GM19452 (cell line): Measurements from ENCODE around the gene MBOAT7.

ENCODE experiments used
- ATAC-seq: cut with Tn5 transposase; IDR thresholded peaks from one replicate; pipeline ENCODE4 v1.9.1; 2021; ENCODE audit not compliant: unreplicated experiment

MBOAT7 gene

DNA sequence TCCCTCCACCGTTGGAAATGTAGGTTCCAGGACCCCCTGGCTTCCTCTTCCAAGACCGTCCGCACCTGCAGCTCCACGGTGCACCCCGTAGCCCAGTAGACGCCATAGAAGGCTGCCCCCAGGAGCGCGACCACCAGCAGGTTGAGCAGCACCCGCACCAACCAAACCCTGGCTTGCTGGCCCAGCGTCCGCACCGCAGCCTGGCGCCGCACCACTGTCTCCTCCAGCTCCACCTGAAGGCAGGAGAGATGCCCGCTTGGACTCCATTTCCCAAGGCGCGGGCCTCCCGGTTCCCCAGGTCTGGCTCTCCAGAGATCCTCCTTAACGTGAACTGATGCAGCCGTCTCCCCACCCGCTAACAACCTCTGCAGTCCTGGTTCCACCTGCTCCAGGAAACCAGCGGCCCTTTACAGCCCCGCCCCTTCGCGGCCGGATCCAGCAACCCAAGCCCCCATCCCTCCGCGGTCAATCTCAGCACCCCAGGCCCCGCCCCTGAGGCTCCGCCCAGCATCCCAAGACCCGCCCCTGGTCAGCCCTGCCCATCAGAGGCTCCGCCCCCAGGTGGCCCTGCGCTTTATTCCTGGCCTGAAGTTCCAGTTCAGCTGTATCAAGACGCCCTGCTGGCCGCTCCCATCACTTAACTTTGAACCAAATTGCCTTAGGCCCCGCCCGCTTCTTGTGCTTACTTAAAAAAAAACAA is 24.9 kb downstream of the MBOAT7 start:
- ATAC-seq: no peak

DNA sequence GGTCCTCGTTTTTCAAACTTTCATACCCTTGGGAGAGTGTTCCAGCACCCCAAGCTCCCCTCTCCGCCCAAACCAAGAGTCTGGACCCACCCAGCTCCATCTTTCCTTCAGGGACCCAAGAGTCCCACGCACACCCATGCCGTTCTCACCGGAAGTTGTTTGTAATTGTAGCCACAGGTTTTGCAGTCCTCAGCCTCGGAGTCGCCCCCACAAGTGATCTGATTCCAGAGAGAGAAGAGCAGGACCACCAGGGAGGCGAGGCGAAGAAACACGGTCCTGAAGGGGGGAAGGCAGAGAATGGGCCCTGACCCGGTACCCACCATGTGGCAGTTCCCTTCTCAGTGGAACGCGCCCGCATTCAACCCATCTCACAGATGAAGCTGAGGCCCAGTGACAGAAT is 26.5 kb downstream of the MBOAT7 start:
- no peak for ATAC-seq

DNA sequence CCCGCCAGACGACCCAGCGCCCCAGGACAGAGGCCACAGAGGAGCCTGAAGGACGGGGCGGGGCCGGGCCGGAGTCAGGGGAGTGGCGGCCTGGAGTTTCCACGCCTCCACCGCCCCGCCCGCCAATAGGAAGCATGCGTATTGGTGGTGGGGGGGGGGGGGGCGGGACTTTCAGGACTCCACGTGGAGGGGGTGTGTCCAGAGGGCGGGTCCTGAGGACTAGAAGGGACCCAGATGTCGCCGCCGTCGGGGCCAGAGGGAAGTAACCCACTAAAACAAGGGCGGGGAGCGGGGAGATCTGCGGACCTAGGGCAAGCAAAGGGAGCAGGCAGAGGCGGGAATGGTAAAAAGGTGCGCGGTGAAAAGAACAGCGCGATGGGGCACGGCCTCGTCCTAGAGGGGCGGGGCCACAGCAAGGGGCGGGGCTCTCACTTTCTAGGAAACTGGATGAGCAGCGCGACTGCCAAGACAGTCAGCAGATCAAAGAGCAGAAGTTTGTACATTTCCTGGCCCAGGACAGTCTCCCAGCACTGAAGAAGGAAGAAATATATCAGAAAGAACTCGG is 27.1 kb downstream of the MBOAT7 start:
- ATAC-seq: no peak

DNA sequence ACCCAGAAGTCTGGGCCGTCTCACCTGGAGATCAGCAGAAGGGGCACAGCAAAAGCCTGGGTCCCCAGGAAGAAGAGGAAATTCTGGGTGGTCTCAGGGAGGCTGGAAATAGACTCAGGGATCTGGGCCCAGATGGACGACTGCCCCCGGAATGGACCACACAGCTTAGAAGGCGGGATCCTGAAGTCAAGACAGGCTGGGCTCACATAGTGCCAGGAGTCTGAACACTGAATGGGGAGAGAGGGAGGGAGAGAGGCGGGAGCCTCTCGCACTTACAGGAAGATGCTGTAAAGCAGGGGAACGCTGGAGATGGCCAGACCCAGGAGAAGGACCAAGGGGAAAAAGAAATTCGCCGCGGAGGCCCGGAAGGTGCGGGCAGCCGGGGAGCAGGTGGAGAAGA is 28.5 kb downstream of the MBOAT7 start:
- ATAC-seq: no peak

DNA sequence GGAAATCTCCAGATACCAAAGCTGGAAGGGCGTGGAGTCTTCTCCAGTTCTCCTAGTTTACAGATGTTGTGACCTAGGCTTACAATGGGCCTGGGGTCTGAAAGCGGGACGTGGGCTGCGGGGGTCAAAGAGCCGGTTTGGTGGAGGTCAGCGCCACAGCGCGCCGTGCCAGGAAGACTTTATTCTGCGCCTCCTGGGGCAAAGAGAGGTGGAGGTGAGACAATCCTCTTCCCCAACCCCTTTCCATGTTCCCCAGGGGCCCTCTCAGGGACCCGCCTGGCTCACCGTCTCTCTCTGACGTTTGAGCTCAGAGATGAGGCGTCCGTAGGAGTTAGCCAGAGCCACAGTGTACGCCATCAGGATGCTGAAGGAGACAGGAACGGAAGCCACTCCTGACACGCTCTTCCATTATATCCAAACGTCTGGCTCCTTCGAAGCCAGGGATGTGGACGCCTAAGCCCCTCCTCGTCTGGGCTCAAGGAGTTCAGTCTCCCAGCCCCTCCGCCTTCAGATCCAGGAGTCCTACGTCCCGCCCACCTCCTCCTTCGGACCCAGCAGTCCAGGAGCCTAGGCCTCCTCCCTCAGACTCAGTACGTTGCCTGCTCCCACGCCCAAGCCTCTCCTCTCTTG is 29.1 kb downstream of the MBOAT7 start:
- ATAC-seq: no peak

DNA sequence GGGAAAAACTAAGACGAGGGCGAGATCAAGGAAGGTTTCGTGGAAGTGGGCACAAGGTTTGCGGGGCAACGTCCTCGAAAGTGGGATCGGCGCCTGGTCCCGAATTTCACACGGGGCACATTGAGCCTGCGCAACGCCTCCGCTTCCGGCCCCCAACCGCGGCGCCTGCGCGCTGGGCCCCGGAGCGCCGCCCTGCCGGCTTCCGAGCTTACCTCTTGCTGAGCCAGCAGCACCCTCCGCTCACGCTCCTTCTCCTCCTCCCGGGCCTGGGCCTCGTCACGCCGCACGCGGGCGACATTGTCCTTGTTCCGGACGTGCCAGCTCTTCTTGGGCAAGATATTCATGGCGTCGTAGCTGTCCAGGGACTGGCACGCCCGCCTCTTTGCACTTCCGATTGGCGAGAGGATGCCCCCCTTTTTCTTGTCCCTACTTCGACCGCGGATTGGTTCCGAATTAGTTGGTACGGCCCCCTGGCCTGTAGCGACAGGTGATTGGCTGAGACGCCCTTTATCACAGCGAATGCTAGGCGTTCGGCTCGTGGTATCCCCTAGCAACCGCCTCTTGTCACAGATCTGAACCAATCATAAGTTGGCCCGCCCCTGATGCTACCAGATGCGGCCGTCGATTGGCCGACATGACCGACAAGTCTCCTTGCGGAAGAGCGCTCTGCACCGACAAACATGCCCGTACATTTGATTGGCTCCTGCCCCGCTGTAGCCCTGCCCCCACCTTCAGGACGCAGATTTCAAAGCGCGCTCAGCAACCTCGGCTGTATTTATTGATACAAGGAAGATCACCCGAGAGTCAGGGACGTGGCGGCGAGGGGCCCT is 29.8 kb downstream of the MBOAT7 start, which contains the start of gene LENG1:
Gene LENG1 (minus strand): TSS at position 370 of the 830 bp plus-strand sequence. CDS start 26 bp downstream, at position 344.
- ATAC-seq: peak; percentile 87

DNA sequence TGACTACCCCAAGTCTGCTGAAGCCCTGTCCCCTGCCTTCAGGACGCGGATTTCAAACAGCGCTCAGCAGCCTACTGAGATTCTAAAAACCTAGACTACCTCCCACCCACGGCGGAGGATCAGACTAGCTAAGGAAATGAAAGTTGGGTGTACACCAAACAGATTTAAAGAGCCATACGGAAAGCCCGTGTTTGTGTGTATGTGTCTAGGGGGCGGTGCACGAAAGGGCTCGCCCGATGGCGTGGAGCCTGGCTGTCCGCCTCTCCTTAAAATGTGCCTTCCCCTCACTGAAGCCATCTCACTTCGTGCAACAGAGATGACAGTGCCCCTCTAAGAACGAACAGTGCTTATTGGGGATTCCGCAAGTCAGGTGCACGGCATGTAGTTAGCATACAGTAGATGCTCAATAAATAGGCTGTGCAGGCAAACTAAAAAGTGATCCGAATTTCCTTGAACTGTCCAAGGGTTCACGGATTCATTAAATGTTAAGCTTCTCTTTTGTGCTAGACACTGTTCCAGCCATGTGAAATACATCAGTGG is 30.5 kb downstream of the MBOAT7 start:
- no peak for ATAC-seq

DNA sequence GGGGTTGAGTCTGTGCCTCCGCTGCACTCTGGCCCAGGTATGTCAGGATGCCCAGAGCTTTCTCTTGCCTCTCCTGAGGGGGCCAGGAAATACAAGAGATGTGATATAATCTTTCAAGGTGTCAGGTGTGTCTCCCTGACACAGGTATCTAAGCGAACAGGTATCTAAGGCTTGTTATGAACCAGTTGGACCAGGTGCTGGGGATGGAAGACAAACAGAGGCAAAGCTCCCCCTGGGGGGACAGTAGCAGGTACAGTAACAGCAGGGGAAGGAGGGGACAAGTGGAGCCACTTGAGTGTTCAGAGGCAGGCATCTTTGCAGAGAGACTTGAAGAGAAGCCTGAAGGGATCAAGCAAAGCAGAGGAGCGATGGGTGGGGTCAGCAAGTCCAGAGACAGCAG is 32.4 kb downstream of the MBOAT7 start:
- ATAC-seq: no peak

DNA sequence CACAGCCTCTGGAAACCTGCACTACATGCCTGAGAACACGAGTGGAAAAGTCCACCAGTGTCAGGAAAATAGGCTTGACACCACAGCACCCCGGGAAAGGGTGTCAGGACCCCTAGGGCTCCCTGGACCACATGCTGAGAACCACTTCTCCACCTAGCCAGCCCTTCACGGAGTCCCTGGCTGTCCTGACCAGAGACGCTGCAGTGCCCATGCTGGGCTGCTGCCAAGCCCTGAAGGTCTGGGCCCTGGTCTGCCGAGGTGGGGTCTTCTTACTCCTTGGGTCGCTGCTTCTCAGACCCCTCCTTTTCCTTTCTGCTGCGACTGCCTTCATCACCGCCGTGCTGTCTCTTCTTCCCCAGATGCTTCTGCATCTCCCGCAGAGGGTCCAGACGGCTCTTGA is 32.9 kb downstream of the MBOAT7 start:
- no peak for ATAC-seq

DNA sequence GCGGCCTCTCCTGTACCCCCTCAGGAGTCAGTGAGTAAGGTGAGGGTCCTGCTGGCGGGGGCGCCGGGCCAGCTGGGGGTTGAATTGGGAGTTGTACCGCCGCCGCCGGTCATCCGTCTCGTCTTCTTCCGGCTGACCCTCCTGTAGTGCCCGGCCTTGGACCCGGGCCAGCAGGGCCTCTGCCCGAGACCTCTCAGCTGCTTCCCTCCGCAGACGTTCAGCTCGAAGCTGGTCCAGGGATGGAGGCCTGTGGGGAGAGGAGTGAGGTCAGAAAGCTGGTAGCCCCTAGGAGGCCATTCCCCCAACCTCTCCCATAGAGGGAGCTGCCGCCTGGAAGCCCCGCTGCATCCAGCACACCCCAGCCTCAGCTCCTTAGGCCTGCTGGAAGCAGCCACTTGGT is 33.7 kb downstream of the MBOAT7 start:
- no peak for ATAC-seq

DNA sequence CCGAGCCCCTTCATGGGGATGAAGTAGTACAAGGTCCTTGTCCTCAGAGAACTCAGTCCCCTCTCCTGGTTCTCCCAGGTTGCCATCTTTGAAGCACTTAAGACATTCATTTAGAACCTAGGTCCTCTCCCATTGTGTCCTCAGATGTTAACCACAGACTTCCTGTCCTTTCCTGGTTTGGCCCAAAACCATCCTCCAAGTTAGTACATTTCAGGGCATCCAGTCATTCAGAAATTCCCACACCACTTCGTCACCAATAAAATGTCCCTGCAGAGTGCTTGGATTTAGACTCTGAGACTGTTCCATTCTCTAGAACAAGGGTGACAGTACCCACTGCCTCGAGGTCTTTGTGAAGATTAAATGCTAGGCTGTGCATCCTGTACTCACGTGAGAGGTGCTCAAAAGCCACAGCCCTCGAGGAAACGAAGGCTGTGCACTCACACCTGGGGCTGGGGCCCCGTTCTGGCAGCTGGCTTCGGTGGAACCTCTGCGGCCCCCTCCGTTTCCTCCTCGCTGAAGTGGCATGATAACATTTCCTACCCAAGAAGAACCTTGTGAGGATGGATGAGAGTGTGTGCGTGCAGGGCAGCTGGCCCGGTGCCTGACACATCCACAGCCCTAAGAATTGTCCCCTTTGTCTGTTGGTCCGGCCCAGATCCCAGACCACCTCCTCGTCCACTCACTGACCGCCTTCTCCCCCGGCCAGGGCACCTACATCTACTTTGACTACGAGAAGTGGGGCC is 34.6 kb downstream of the MBOAT7 start:
- no peak for ATAC-seq

DNA sequence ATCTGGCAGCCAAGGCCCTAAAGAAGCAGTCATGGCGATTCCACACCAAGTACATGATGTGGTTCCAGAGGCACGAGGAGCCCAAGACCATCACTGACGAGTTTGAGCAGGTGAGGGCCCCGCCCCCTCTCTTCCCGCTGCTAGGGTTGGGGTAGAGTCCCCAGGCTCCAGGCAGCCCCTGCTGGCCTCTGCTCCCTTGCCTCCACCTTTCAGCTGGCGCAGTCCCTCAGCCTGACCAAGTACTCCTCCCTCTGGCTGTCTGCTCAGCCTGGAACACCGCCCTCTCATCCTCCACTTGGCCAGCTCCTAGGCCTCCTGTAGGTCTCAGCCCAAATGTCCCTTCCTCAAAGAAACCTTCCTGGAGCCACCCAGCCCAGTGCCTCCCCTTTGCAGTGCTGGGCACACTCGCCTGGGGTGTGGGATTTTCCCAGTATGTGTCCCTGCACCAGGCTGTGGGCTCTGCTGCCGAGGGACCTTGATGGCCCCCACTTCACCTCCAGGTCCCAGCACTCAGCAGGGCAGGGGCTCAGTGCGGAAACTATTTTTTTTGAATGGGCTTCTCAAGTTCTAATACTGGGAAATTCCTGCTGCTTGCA is 35.6 kb downstream of the MBOAT7 start:
- ATAC-seq: no peak

DNA sequence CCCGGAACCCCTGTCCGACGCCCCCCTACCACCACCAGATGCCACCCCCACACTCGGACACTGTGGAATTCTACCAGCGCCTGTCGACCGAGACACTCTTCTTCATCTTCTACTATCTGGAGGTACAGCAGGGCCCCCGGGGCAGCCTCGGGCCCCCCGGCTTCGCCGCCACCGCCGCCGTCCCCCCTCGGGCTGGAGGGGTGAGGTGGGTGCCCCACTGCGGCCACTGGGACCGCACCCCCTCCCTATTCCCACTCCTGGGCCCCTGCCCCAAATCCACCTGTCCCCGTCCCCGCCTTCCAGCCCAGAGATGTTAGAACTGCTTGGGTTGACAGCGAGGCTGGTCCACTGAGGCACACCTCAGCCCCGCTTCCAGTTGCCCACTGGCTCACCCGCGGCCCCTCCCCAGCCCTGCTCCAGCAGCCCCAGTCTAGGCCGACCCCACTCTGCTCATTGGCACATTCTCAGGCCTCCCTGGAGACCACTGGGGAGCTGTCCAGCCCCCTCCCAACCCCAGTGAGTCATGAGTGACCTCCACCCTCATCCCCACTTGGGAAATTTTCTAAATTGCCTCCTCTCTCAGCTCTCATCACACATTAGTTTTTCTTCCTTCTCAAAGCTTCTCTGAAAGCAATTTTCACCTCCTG is 36.4 kb downstream of the MBOAT7 start:
- ATAC-seq: no peak

DNA sequence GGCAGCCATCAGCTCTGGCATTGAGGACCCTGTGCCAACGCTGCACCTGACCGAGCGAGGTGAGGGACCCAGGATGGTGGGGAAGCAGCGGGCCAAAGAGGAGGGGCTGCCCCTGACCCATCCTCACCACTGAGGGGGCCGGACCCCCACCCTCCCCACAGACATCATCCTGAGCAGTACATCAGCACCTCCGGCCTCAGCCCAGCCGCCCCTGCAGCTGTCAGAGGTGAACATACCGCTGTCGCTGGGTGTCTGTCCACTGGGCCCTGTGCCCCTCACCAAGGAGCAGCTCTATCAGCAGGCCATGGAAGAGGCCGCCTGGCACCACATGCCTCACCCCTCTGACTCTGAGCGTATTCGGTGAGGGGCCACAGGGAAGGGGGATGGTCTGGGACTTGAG is 37.1 kb downstream of the MBOAT7 start:
- ATAC-seq: no peak

DNA sequence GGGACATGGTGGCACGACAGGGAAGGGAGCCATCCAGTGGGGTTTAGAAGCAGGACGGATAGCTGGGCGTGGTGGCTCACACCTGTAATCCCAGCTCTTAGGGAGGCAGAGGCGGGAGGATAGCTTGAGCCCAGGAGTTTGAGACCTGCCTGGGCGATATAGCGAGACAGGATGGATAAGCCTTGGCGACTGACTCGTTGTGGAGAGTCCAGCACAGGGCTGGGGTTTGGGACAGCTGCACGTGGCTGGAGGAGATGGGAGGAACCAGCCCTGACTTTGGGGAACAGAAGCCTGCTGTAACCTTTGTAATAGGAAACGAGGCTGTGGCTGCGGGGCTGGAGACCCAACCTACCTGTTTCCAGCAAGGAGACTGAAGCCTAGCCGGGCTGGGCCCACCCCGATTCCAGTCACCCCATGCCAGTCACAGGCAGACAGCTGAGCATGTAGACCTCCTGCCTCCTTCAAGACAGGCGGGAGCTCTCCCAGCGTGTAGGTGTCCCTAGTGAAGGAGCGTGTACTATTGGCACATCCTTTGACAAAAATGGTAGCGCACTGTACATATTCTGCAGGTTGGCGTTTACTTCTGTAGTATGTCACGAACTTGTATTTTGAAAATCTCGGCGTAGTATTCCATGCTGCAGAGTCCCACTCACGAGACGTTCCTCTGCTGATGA is 37.9 kb downstream of the MBOAT7 start:
- no peak for ATAC-seq

DNA sequence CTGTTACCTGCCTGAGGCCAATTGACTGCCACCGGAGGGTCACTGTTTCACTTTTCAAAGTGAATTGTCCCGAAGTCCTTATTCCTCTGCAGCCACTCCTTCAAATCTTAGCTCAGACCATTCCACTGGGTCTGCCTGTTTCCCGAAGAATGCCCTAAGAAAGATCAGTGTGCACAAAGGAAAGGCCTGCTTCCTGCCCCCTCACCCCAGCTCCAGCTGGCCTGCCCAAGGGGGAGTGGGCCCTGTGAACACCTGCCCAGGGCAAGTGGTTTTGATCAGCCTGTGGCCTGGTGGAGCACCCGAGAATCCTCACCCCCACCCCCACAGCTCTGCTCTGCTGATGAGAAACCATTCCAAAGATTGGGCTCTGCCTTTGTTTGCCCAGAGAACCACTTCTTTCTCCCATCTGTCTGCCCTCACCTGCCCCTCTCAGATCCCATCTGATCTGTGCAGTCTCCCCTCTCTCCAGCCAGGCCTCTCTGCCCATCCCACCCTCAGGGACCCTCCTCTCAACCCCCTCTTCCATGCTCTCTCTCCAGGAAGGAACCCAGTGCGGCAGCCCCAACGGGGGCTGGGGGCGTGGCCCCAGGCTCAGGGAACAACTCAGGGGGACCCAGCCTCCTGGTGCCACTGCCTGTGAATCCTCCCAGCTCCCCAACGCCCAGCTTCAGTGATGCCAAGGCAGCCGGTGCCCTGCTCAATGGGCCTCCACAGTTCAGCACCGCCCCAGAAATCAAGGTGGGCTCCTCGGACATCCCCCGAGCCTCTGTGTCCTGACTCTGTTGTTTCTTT is 40.2 kb downstream of the MBOAT7 start:
- no peak for ATAC-seq

DNA sequence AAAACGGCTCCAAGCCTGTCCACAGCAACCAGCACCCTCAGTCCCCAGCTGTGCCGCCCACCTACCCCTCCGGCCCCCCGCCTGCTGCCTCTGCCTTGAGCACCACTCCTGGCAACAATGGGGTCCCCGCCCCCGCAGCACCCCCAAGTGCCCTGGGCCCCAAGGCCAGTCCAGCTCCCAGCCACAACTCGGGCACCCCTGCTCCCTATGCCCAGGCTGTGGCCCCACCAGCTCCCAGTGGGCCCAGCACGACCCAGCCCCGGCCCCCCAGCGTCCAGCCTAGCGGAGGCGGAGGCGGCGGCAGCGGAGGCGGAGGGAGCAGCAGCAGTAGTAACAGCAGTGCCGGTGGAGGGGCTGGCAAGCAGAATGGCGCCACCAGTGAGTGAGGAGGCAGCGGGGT is 41.2 kb downstream of the MBOAT7 start:
- ATAC-seq: no peak

DNA sequence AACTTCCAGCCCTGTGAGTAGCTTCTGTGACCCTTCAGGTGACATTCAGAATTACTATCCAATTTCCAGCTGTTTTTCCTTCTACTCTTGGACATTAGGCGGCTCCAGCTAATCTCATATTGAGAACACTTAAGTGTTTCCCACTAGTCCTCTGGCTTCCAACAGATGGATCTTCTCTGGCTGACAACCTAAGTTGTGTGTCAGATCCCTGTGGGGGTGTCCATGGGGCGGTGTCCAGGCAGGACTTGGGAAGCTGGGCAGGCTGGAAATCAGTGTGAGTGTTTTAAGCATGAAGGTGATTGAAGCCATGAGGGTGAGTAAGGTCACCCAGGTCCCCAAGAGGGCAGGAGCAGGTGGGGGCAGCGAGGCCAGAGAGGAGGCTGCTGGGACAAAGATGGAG is 41.7 kb downstream of the MBOAT7 start:
- ATAC-seq: no peak
